H1 (cell line): ENCODE results near the gene TFDP1. TPM values are rescaled to one million over a fixed set of nuclear protein-coding genes. Genes with fewer than 3 reads are reported as not detected.

Experiments
- CTCF ChIA-PET: fragments of 300-600 bp; sonication (Branson Sonifier 250); formaldehyde crosslinking; loops from one replicate; lab custom pipeline; 2021; ENCODE audit not compliant: partially characterized antibody; lab: Charles Lee
- POLR2A ChIA-PET: fragments of 300-600 bp; sonication (Branson Sonifier 250); formaldehyde crosslinking; loops from one replicate; lab custom pipeline; 2021; ENCODE audit warnings: inconsistent platforms; ENCODE audit not compliant: partially characterized antibody; lab: Charles Lee
- DNase-seq, 2 experiments: peaks; one replicate each; pipeline versions ENCODE4 v3.0.0 to v3.0.0-alpha.2; 2010 to 2022; ENCODE audit warnings: low spot score in 2 of 2, low read depth in 1 of 2, mixed read lengths in 1 of 2
- FAIRE-seq: peaks from 2 replicates; lab custom pipeline; 2011; peaks lifted over from hg19 to GRCh38; lab: Jason Lieb, UNC
- H2AFZ ChIP-seq: 2 replicates; pipeline ENCODE4 v1.8.1; 2012; ENCODE audit warnings: low read length, inconsistent platforms
- H2AK5ac ChIP-seq: 2 replicates; pipeline ENCODE4 v1.6.1; 2013; ENCODE audit warnings: low read depth, low read length
- H2BK120ac ChIP-seq: replicated peaks from 2 replicates; pipeline ENCODE3; 2013; ENCODE audit warnings: low read depth, low read length, inconsistent platforms
- H2BK12ac ChIP-seq: 2 replicates; pipeline ENCODE4 v1.6.1; 2013; ENCODE audit warnings: low read depth, low read length
- H2BK15ac ChIP-seq: 2 replicates; pipeline ENCODE4 v1.6.1; 2013; ENCODE audit warnings: low read length
- H2BK20ac ChIP-seq: 2 replicates; pipeline ENCODE4 v1.6.1; 2013; ENCODE audit warnings: low read length
- H2BK5ac ChIP-seq: 2 replicates; pipeline ENCODE4 v1.6.1; 2013; ENCODE audit warnings: low read depth, low read length
- H3K14ac ChIP-seq: 2 replicates; pipeline ENCODE4 v1.6.1; 2013; ENCODE audit warnings: inconsistent platforms; ENCODE audit not compliant: insufficient read length
- H3K18ac ChIP-seq: 2 replicates; pipeline ENCODE4 v1.6.1; 2013; ENCODE audit warnings: low read length; ENCODE audit errors: extremely low read depth
- H3K23ac ChIP-seq: 2 replicates; pipeline ENCODE4 v1.6.1; 2013; ENCODE audit warnings: inconsistent platforms; ENCODE audit not compliant: insufficient read length
- H3K23me2 ChIP-seq: 2 replicates; pipeline ENCODE4 v1.6.1; 2013; ENCODE audit warnings: low read depth, low read length
- H3K27ac ChIP-seq: 2 replicates; pipeline ENCODE4 v1.6.1; 2011; ENCODE audit warnings: low read depth, low read length, inconsistent platforms
- H3K27me3 ChIP-seq, 4 experiments: replicated peaks in 1 of 4; 1 replicate in 1 of 4; 2 replicates in 3 of 4; pipeline versions ENCODE4 v1.6.1 to v1.8.1; 2011 to 2013; ENCODE audit warnings: low read length in 3 of 4, mild to moderate bottlenecking in 3 of 4, inconsistent platforms in 2 of 4, mixed read lengths in 2 of 4, moderate library complexity in 1 of 4; ENCODE audit not compliant: control insufficient read depth in 3 of 4, insufficient read depth in 3 of 4; ENCODE audit errors: extremely low read depth in 1 of 4
- H3K36me3 ChIP-seq, 4 experiments: 2 replicates each; pipeline versions ENCODE4 v1.6.1 to v1.8.1; 2011 to 2013; ENCODE audit warnings: mild to moderate bottlenecking in 4 of 4, low read length in 3 of 4, moderate library complexity in 2 of 4, control low read depth in 1 of 4, inconsistent platforms in 1 of 4; ENCODE audit not compliant: insufficient read depth in 4 of 4, control insufficient read depth in 2 of 4
- H3K4ac ChIP-seq: replicated peaks from 2 replicates; pipeline ENCODE3; 2013; ENCODE audit warnings: low read length, low read depth, mixed read lengths, inconsistent platforms; ENCODE audit not compliant: insufficient read length
- H3K4me1 ChIP-seq, 4 experiments: replicated peaks in 1 of 4; 1 replicate in 1 of 4; 2 replicates in 3 of 4; pipeline versions ENCODE4 v1.6.1 to v1.8.1; 2011 to 2013; ENCODE audit warnings: low read length in 3 of 4, inconsistent platforms in 2 of 4, mixed read lengths in 1 of 4; ENCODE audit not compliant: insufficient read depth in 4 of 4, control insufficient read depth in 3 of 4
- H3K4me2 ChIP-seq, 2 experiments: 2 replicates each; pipeline versions ENCODE4 v1.6.1 to v1.8.1; 2011 to 2013; ENCODE audit warnings: low read depth in 2 of 2, low read length in 2 of 2, control low read depth in 1 of 2, inconsistent platforms in 1 of 2, mild to moderate bottlenecking in 1 of 2; ENCODE audit not compliant: insufficient read depth in 1 of 2
- H3K4me3 ChIP-seq, 4 experiments: fragments of 200-600, 300-600 bp in 1 of 4; sonication (generic), shearing (Covaris generic), sonication (Bioruptor Twin) in 1 of 4; 2 replicates each; pipeline versions ENCODE4 v1.5.1 to v1.8.1; 2011 to 2016; ENCODE audit warnings: low read length in 4 of 4, low read depth in 3 of 4, control low read depth in 2 of 4, inconsistent platforms in 2 of 4, mild to moderate bottlenecking in 2 of 4, mixed read lengths in 1 of 4, moderate library complexity in 1 of 4; ENCODE audit not compliant: insufficient read depth in 2 of 4; ENCODE audit errors: extremely low read depth in 1 of 4
- H3K56ac ChIP-seq: replicated peaks from 2 replicates; pipeline ENCODE3; 2013; ENCODE audit warnings: low read depth, mild to moderate bottlenecking, mixed read lengths, low read length, inconsistent platforms; ENCODE audit not compliant: insufficient read length
- H3K79me1 ChIP-seq: 2 replicates; pipeline ENCODE4 v1.6.1; 2013; ENCODE audit warnings: low read depth, low read length, control low read depth
- H3K79me2 ChIP-seq, 2 experiments: 2 replicates each; pipeline versions ENCODE4 v1.6.1 to v1.8.1; 2012 to 2013; ENCODE audit warnings: low read length in 2 of 2, mild to moderate bottlenecking in 2 of 2, inconsistent platforms in 1 of 2; ENCODE audit not compliant: insufficient read depth in 2 of 2, control insufficient read depth in 1 of 2
- H3K9ac ChIP-seq, 4 experiments: replicated peaks in 1 of 4; 1 replicate in 1 of 4; 2 replicates in 3 of 4; pipeline versions ENCODE4 v1.6.1 to v1.8.1; 2011 to 2013; ENCODE audit warnings: low read depth in 3 of 4, low read length in 3 of 4, control low read depth in 2 of 4, mild to moderate bottlenecking in 2 of 4, moderate library complexity in 2 of 4, inconsistent platforms in 1 of 4; ENCODE audit errors: extremely low read depth in 1 of 4
- H3K9me3 ChIP-seq, 2 experiments: 2 replicates each; pipeline versions ENCODE4 v1.6.1 to v1.8.1; 2012 to 2013; ENCODE audit warnings: mild to moderate bottlenecking in 2 of 2, moderate library complexity in 2 of 2, control low read depth in 1 of 2, inconsistent platforms in 1 of 2, low read depth in 1 of 2, low read length in 1 of 2, mixed read lengths in 1 of 2; ENCODE audit not compliant: insufficient read depth in 2 of 2
- H4K20me1 ChIP-seq, 2 experiments: replicated peaks in 1 of 2; 2 replicates each; pipeline versions ENCODE3 to v1.8.1; 2011 to 2013; ENCODE audit warnings: inconsistent platforms in 2 of 2, low read length in 2 of 2, mild to moderate bottlenecking in 1 of 2; ENCODE audit not compliant: insufficient read depth in 2 of 2, control insufficient read depth in 1 of 2
- H4K5ac ChIP-seq: 2 replicates; pipeline ENCODE4 v1.6.1; 2013; ENCODE audit warnings: low read length, low read depth, mixed read lengths, inconsistent platforms; ENCODE audit not compliant: insufficient read length
- H4K8ac ChIP-seq: 2 replicates; pipeline ENCODE4 v1.8.0; 2013; ENCODE audit warnings: mild to moderate bottlenecking, moderate library complexity, low read length, inconsistent platforms; ENCODE audit not compliant: insufficient read depth; ENCODE audit errors: extremely low read depth
- H4K91ac ChIP-seq: replicated peaks from 2 replicates; pipeline ENCODE3; 2013; ENCODE audit warnings: low read length, mixed read lengths, inconsistent platforms; ENCODE audit not compliant: insufficient read length
- CBX5 ChIP-seq: fragments of 300-800, 300-1000 bp; sonication (generic); IDR thresholded peaks from 2 replicates; pipeline ENCODE4 v1.7.1; 2016; ENCODE audit warnings: antibody characterized with exemption, low read length, low read depth
- CHD2 ChIP-seq: IDR thresholded peaks from 2 replicates; pipeline ENCODE4 v1.6.1; 2012; ENCODE audit warnings: low read length, improper control_type of control experiment
- EGR1 ChIP-seq: IDR thresholded peaks from 2 replicates; pipeline ENCODE4 v1.6.1; 2011; ENCODE audit warnings: low read depth, low read length, borderline replicate concordance
- EZH2 ChIP-seq: fragments of 200-600 bp; sonication (generic); IDR thresholded peaks from 2 replicates; pipeline ENCODE4 v1.7.1; 2012; ENCODE audit warnings: low read depth, mild to moderate bottlenecking, moderate library complexity, low read length, inconsistent platforms; ENCODE audit not compliant: severe bottlenecking
- GABPA ChIP-seq: IDR thresholded peaks from 2 replicates; pipeline ENCODE4 v1.6.1; 2011; ENCODE audit warnings: mild to moderate bottlenecking, low read length, moderate library complexity, borderline replicate concordance; ENCODE audit not compliant: insufficient read depth
- GTF2F1 ChIP-seq: IDR thresholded peaks from 2 replicates; pipeline ENCODE4 v1.6.1; 2012; ENCODE audit warnings: low read depth, low read length, improper control_type of control experiment, borderline replicate concordance
- NRF1 ChIP-seq: IDR thresholded peaks from 2 replicates; pipeline ENCODE4 v1.6.1; 2011; ENCODE audit warnings: mild to moderate bottlenecking, low read depth, low read length, improper control_type of control experiment
- POLR2A ChIP-seq, 2 experiments: IDR thresholded peaks; 1 replicate in 1 of 2; 2 replicates in 1 of 2; pipeline ENCODE4 v1.6.1; 2011; ENCODE audit warnings: low read depth in 2 of 2, low read length in 2 of 2, mild to moderate bottlenecking in 2 of 2; ENCODE audit errors: control extremely low read depth in 1 of 2
- POLR2AphosphoS5 ChIP-seq: IDR thresholded peaks from 2 replicates; pipeline ENCODE4 v1.6.1; 2011; ENCODE audit warnings: low read depth, low read length
- RNF2 ChIP-seq: fragments of 200-900, 300-1000 bp; sonication (generic); IDR thresholded peaks from 2 replicates; pipeline ENCODE4 v1.7.1; 2016; ENCODE audit warnings: borderline replicate concordance, low read depth, mild to moderate bottlenecking, antibody characterized with exemption, low read length; ENCODE audit not compliant: poor library complexity, severe bottlenecking; ENCODE audit errors: missing control alignments
- SIN3A ChIP-seq, 2 experiments: IDR thresholded peaks in 1 of 2; conservative IDR thresholded peaks in 1 of 2; 2 replicates each; pipeline ENCODE4 v1.6.1; 2011 to 2012; ENCODE audit warnings: low read length in 2 of 2, improper control_type of control experiment in 1 of 2, low read depth in 1 of 2, mild to moderate bottlenecking in 1 of 2
- SRF ChIP-seq: IDR thresholded peaks from 2 replicates; pipeline ENCODE4 v1.6.1; 2011; ENCODE audit warnings: mild to moderate bottlenecking, low read depth, low read length, moderate library complexity
- TAF7 ChIP-seq: optimal IDR thresholded peaks from 2 replicates; pipeline ENCODE3; 2011; ENCODE audit warnings: low read depth, mild to moderate bottlenecking, inconsistent platforms, low read length, moderate library complexity, borderline replicate concordance
- WGBS, 2 experiments: shearing (Covaris generic) in 1 of 2; methylation state at CpG; one replicate each; pipeline versions ENCODE4 v1.1.6 to v1.1.7; 2013 to 2015; ENCODE audit warnings: low lambda C conversion rate in 2 of 2, mixed read lengths in 2 of 2, inconsistent platforms in 1 of 2, low coverage in 1 of 2, missing lambda C conversion rate in 1 of 2; ENCODE audit not compliant: insufficient replicate concordance in 2 of 2, insufficient coverage in 1 of 2, insufficient read length in 1 of 2; ENCODE audit errors: extremely low coverage in 1 of 2, missing lambda C conversion rate in 1 of 2; 5-methylcytosine and 5-hydroxymethylcytosine counted together
- polyA plus RNA-seq, 7 experiments: library from polyadenylated mRNA; depleted of rRNA in 3 of 7; stranded (reverse) in 5 of 7; unstranded in 2 of 7; fragments of >200 nt in 5 of 7; fragments of 200-250 nt in 2 of 7; gene quantifications; 1 replicate in 5 of 7; 2 replicates in 1 of 7; 4 replicates in 1 of 7; pipeline versions ENCODE4 v1.2.1 to v1.2.3, GENCODE V29; 2011 to 2013; ENCODE audit warnings: missing spikeins in 2 of 7, mixed read lengths in 2 of 7
- total RNA-seq: library from RNA; stranded (reverse); fragmentation: NEBNext Ultra II Directional; extraction: Animal tissue kit (Norgen Biotek cat#: 25700); gene quantifications from 2 replicates; pipeline ENCODE4 v1.2.1, GENCODE V29; 2021

Gene TFDP1
- total and polyA plus RNA-seq, 2 of the 8 experiments (the other 6 are each of a cell fraction or from before 2014, with no cell fraction given), result 43.6 to 81.9 TPM

DNA sequence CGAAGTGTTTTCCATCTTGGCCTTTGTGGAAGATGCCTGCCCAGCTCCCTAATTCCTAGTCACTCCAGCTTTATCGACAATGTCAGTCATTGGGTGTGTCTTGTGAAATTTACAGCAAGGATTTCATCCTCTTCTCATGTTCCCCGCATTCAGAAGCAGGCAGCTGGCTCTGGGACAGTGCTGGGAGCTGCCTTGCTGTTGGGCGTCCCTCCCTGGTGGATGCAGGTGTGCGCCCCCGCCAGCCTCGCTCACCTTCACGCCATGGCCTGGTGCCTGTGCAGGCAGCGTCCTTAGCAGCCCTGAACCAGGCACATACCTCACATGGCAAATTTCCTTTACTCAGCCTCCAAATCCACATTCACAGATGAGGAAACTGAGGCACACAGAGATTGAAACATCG is 39.7 kb upstream of the TFDP1 start:
- Histone ChIP-seq H3K9ac (no peak overlapping the region), H2BK20ac (no peak overlapping the region), H3K4me3 (no peak overlapping the region), H3K14ac (no peak overlapping the region), H3K79me2 (peaks cover 0 to 15% of the 10 kb centered on the region in 2 experiments; a peak in 1 of 4 replicates), H3K4me1 (peaks cover 0 to 4% (median 0%) of the 10 kb centered on the region in 4 experiments; a peak in 2 of 7 replicates), H3K56ac (no peak overlapping the region), H2BK15ac (no peak overlapping the region), H4K91ac (no peak overlapping the region), H2AFZ (no peak overlapping the region), H2BK120ac (no peak overlapping the region), H3K27ac (no peak overlapping the region), H2AK5ac (no peak overlapping the region), H3K4ac (no peak overlapping the region), H3K18ac (no peak overlapping the region), H2BK12ac (no peak overlapping the region), H3K9me3 (no peaks in the 10 kb centered on the region), H3K27me3 (no peaks in the 10 kb centered on the region), H3K23me2 (no peaks in the 10 kb centered on the region), H3K23ac (no peak overlapping the region), H4K5ac (no peak overlapping the region), H3K79me1 (peaks cover 10% of the 10 kb centered on the region), H2BK5ac (no peak overlapping the region), H4K8ac (no peak overlapping the region), H4K20me1 (peaks cover 3 to 12% of the 10 kb centered on the region in 2 experiments), H3K36me3 (peaks cover 0 to 3% (median 0%) of the 10 kb centered on the region in 4 experiments; a peak in 3 of 8 replicates), H3K4me2 (no peak overlapping the region)
- CTCF ChIA-PET, result interaction anchor here (0.5 to 3.4 kb wide), 11 partner anchors 9 to 636 kb away, joined by 3 to 14 read pairs (median 3); no protein-coding TSS in a partner anchor
- 89% methylated on average over 10 of the region's 10 CpGs; no CpG with 5 or more reads in 1 of the 2 experiments for WGBS, 2 experiments
- POLR2A ChIA-PET, result interaction anchor here (1.3 to 1.6 kb wide), 2 partner anchors 9 to 49 kb away, joined by 3 to 5 read pairs; no protein-coding TSS in a partner anchor
- FAIRE-seq, result no peak
- no peak for DNase-seq
- TF ChIP-seq SIN3A (conservative IDR thresholded peaks at IDR 0.05 in 1 of 2, IDR thresholded peaks at IDR 0.05 in 1 of 2; ENCODE audit: low read depth in 1 of 2, low read length in 2 of 2) (no peak), GABPA (no peak), GTF2F1 (no peak), EGR1 (no peak), CHD2 (no peak), NRF1 (no peak), TAF7 (no peak), POLR2A (IDR thresholded peaks at IDR 0.05; ENCODE audit: control extremely low read depth in 1 of 2, low read depth in 2 of 2, low read length in 2 of 2) (no peak), RNF2 (no peak), CBX5 (no peak), EZH2 (no peak), SRF (no peak), POLR2AphosphoS5 (no peak)
